NAMALWA (cell line): ENCODE measurements around the gene TUBB3.
"Not testable (repeated sequence)": the region's sequence is repeated elsewhere in the genome, so short reads cannot be mapped to it uniquely, and the experiment has no call there.

Source experiments
- DNase-seq: peaks from one replicate; pipeline ENCODE4 v3.0.0-alpha.2; 2015; ENCODE audit warnings: low spot score

TUBB3 gene

GRCh38 chr16:89918453-89919347 lies 4.4 kb upstream of the TUBB3 start, which contains the start of gene MC1R:
Gene MC1R (plus strand): TSS chr16:89918862. CDS start chr16:89919259, 397 bp downstream.
- DNase-seq, result peak; percentile 87

- no peak for DNase-seq
Measured at GRCh38 chr16:89919535-89920406, 3.4 kb upstream of the TUBB3 start.

DNA sequence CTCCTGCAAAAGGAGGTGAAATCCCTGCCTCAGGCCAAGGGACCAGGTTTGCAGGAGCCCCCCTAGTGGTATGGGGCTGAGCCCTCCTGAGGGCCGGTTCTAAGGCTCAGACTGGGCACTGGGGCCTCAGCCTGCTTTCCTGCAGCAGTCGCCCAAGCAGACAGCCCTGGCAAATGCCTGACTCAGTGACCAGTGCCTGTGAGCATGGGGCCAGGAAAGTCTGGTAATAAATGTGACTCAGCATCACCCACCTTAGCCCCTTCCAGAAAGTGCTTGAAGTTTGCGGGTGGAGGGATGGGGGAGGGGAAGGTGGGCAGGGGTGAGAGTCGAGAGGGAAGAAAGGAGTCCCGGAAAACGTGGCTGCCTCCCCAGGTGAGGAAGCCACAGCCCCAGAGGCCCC lies 2.4 kb upstream of the TUBB3 start:
- DNase-seq, result peak; percentile 16

GRCh38 chr16:89921131-89921701 lies 1.9 kb upstream of the TUBB3 start:
- no peak for DNase-seq

DNA sequence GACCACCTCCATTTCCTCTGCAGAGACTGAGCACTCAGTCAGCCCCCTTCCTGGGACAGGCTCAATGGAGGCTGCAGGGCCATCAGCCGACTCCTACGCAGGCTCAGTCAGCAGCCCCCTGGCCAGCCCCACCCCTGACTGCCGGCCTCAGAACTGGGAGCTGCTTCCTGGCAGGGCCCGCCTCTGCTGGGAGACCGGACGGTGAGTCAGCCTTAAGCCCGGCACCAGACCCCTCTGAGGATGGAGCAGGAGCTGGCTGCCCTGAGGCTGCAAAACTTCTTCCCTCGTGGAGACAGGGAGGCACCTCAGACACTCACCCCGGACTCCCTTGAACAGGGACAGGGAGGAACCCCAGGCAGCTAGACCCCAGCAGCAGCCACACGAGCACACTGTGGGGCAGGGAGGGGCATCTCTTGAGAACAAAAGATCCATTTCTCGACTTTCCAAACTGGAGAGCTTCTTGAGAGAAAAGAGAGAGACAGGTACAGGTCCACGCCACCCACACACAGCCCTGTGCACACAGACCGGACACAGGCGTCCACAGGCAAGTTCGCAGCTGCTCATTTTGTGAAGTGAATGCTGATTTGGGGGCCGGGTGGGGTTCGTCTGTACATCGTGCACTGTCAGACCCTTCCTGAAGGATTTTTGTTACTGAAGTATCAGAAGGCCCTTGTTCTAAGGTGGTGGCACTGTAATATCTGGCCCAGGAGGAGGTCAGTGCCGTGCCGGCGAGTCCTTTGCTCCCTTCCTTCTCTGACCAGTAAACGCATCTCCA lies 1.3 kb upstream of the TUBB3 start:
- no peak for DNase-seq

- DNase-seq, result peak; percentile 45
Measured at GRCh38 chr16:89922477-89922883, 662 bp upstream of the TUBB3 start.

GRCh38 chr16:89923640-89924296 lies 626 bp downstream of the TUBB3 start:
- DNase-seq, result peak; percentile 62

- DNase-seq, result peak; percentile 96
Measured at GRCh38 chr16:89924297-89924924, 1.3 kb downstream of the TUBB3 start.

DNA sequence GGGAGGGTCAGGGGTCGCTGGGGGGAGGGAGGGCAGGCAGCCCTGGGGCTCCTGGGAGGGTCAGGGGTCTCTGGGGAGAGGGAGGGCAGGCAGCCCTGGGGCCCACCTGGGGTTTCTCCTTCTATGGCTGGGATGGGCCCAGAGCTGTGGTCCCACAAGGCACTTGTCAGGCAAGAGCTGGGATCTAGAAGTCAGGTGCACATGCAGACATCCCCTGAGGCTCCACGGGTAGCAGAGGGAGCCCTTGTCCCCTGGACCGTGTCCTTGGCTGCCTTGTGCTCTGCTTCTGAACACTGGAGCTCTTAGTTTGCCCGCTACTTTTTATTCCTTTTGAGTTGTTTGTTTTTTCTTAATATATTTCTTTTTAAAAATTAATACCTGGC lies 1.8 kb downstream of the TUBB3 start:
- peak; percentile 90 for DNase-seq

DNA sequence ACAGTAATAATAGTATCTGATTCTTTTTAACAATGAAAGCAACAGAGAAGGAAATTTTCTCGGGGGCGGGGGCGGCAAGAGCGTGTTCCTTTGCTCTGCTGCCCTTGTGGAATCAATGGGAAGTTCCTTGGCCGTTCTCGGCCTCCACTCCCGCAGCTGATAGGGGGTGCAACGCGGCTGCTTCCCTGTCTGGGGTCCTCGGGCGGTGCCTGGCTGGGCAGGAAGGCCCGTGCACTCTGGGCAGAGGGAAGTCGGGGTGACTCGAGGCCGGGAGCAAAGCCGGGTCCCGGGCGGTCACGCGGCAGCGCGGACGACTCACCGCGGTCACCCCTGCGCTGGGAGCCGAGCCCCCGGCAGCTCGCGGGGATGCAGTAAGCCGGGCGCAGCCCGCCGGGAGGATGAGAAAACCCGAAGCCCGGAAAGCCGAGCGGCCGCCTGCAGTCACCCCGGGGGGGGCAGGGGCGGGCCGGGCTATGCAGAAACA lies 2.5 kb downstream of the TUBB3 start:
- DNase-seq, result no peak

GRCh38 chr16:89931305-89931896 lies 8.3 kb downstream of the TUBB3 start:
- DNase-seq, result no peak

- no peak for DNase-seq
Measured at GRCh38 chr16:89931964-89932363, 8.8 kb downstream of the TUBB3 start.

GRCh38 chr16:89934019-89934418 lies 10.9 kb downstream of the TUBB3 start:
- DNase-seq, result not testable (repeated sequence)

GRCh38 chr16:89934611-89935553 lies 11.7 kb downstream of the TUBB3 start:
- DNase-seq, result no peak

- not testable (repeated sequence) for DNase-seq
Measured at GRCh38 chr16:89935620-89936019, 12.5 kb downstream of the TUBB3 start.

DNA sequence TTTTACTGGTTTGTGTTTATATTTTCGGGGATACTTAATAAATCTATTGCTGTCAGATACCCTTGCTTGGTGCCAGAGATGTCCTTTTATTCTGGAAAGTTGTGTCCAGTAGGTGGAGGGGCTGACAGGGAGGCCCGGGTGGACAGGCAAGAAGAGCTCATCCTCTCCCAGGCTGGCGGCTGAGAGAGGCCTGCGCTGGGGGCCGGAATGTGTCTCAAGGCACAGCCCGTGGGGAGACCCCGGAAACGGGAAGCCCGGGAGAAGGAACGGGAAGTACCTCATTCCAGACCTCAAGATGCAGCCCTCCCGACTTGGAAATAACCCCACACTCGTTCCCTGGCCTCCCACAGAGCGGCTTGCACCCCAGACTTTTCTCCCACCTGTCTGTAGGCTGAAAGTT lies 12.9 kb downstream of the TUBB3 start:
- no peak for DNase-seq

DNA sequence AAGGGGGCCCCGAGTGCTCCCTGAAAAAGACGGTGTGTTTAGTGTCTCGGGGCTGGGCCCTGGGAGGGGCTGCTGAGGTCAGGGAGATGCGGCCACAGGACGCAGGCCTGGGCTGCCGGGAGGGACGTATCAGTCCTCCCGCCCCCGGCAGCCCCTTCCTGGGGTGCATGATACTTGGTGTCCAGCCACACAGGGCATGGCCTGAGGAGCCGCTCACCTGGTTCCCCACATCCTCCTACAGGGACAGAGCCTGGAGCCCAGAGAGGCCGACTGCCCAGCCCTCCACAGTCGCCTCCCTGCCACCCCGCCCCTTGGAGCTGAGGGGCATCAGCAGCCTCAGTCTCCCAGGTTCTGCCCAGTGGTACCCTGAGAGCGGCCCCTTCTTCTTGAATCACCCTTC lies 13.4 kb downstream of the TUBB3 start:
- no peak for DNase-seq

DNA sequence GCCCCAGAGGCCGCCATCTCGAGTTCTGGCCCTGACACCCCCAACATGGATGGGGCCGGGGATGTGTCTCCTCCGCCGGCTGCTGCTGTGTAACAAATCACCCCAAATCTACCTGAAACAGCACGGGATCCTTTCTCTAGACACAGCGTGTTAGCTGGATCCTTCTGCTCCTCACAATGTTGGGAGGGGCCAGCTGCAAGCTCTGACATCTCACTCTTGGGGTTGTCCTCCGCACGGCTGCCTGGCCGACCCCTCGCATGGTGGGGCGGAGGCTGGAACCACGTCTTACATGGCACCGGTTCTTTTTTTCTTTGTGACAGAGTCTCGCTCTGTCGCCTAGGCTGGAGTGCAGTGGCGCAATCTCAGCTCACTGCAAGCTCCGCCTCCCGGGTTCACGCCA lies 13.8 kb downstream of the TUBB3 start:
- DNase-seq, result no peak
